Tibial nerve (tissue), 4 donors: Measurements from ENCODE around the gene HECTD2. TPM values are rescaled to one million over a fixed set of nuclear protein-coding genes. Genes with fewer than 3 reads are reported as not detected.
"Not testable (repeated sequence)": the region's sequence is repeated elsewhere in the genome, so short reads cannot be mapped to it uniquely, and the experiment has no call there.

Experiments
- DNase-seq, 2 donors: peaks; one replicate each; pipeline ENCODE4 v3.0.0-alpha.2; 2019; ENCODE audit warnings: low spot score in 2 of 2
- H3K27ac ChIP-seq, 4 donors: fragments of 200-600 bp; sonication (generic) in 3 of 4; one replicate each; pipeline ENCODE4 v1.5.1; 2017 to 2019; ENCODE audit warnings: mild to moderate bottlenecking in 1 of 4
- H3K27me3 ChIP-seq, 2 donors: fragments of 200-600 bp; sonication (generic) in 1 of 2; one replicate each; pipeline versions ENCODE4 v1.5.1 to v1.6.0; 2017 to 2019
- H3K36me3 ChIP-seq, 3 donors: fragments of 200-600 bp; sonication (generic); one replicate each; pipeline ENCODE4 v1.5.1; 2018 to 2019
- H3K4me1 ChIP-seq, 4 donors: fragments of 200-600 bp; sonication (generic) in 3 of 4; one replicate each; pipeline ENCODE4 v1.5.1; 2017 to 2019
- H3K4me3 ChIP-seq, 4 donors: fragments of 200-600 bp; sonication (generic) in 3 of 4; one replicate each; pipeline ENCODE4 v1.5.1; 2017 to 2019; ENCODE audit warnings: mild to moderate bottlenecking in 1 of 4, moderate library complexity in 1 of 4
- H3K9me3 ChIP-seq, 4 donors: fragments of 200-600 bp; sonication (generic) in 3 of 4; one replicate each; pipeline ENCODE4 v1.5.1; 2017 to 2019
- CTCF ChIP-seq, 5 experiments: fragments of 200-600 bp in 3 of 5; fragments of 450-650 bp in 2 of 5; sonication (generic) in 3 of 5; IDR thresholded peaks; one replicate each; pipeline ENCODE4 v1.5.1; 2016 to 2019; ENCODE audit warnings: antibody characterized with exemption in 5 of 5, mild to moderate bottlenecking in 3 of 5, moderate library complexity in 2 of 5
- EP300 ChIP-seq, 2 donors: sonication (generic); formaldehyde crosslinking; IDR thresholded peaks; one replicate each; pipeline ENCODE4 v1.6.1; 2017; ENCODE audit warnings: antibody characterized with exemption in 2 of 2, mild to moderate bottlenecking in 1 of 2
- POLR2A ChIP-seq, 2 donors: fragments of 450-650 bp; IDR thresholded peaks; one replicate each; pipeline ENCODE4 v1.6.1; 2017; ENCODE audit warnings: antibody characterized with exemption in 2 of 2, mild to moderate bottlenecking in 2 of 2, moderate library complexity in 2 of 2
- WGBS, 2 donors: methylation state at CpG; one replicate each; pipeline ENCODE4 v1.1.5; 2018; 5-methylcytosine and 5-hydroxymethylcytosine counted together
- total RNA-seq, 4 donors: library from RNA; depleted of rRNA; stranded (reverse); fragments of >200 nt; gene quantifications; one replicate each; pipeline ENCODE4 v1.1.0, GENCODE V29; 2016

The HECTD2 gene
- total RNA-seq: 10 to 100 TPM; 23.5 to 33.4 (median 26.1) TPM

GRCh38 chr10:91409869-91410637 is at the start of gene HECTD2:
Gene HECTD2, plus strand, starts transcription at chr10:91410344. Its CDS starts 95 bp downstream, at chr10:91410439.
- peaks cover 0 to 44% (median 10%) of the 10 kb centered on the region in 4 donors for H3K4me1 ChIP-seq
- peak; percentile 25 to 92 (median 71) for TF ChIP-seq CTCF (IDR thresholded peaks at IDR 0.05)
- peak; percentile 52 to 56 for TF ChIP-seq POLR2A (IDR thresholded peaks at IDR 0.05)
- peak in 1 of 2 donors; percentile 63 for TF ChIP-seq EP300 (IDR thresholded peaks at IDR 0.05)

DNA sequence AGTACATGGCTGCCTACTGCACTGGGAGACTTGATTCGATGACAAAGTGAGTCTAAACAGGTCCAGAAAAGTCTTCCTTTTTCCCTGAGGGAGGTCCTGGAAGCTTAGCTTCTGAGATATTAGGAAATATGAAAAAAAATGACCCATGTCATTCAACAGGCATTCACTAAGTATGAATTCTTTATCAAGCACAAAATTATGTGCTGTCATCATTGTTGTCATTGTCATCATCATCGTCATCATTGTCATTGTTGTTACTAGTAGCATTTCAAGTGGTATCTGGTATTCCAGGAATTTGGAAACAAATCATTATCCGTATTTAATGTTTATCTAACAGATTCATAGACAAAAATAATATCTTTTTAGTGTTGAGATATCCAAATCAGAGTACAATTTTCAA is 49.7 kb upstream of the HECTD2 start:
- Histone ChIP-seq H3K27ac (no peak overlapping the region), H3K4me3 (no peak overlapping the region), H3K9me3 (peaks cover 0 to 2% (median 0%) of the 10 kb centered on the region in 4 donors), H3K36me3 (no peaks in the 10 kb centered on the region), H3K4me1 (no peaks in the 10 kb centered on the region), H3K27me3 (no peaks in the 10 kb centered on the region)
- WGBS, 2 donors: 53 to 67% methylated on average over 3 of the region's 3 CpGs
- TF ChIP-seq POLR2A (IDR thresholded peaks at IDR 0.05) (no peak), CTCF (IDR thresholded peaks at IDR 0.05) (no peak), EP300 (IDR thresholded peaks at IDR 0.05) (no peak)
- no peak for DNase-seq

More at GRCh38 chr10:91409869-91410637, at the start of gene HECTD2:
- H3K36me3 ChIP-seq: no peaks in the 10 kb centered on the region
- peak within 1 kb of the TSS; percentile 96 to 100 (median 98) for H3K27ac ChIP-seq
- 0% methylated on average over 33 to 55 of the region's 111 CpGs for WGBS, 2 donors
- no peaks in the 10 kb centered on the region for H3K9me3 ChIP-seq
- no peaks in the 10 kb centered on the region for H3K27me3 ChIP-seq
- H3K4me3 ChIP-seq: peak within 1 kb of the TSS; percentile 67 to 83 (median 77)
- DNase-seq: peak; percentile 50 to 60

GRCh38 chr10:91365519-91365918 is 44.6 kb upstream of the HECTD2 start:
- WGBS, 2 donors: 85 to 90% methylated on average over 3 of the region's 3 CpGs
- H3K27me3 ChIP-seq, H3K4me1 ChIP-seq, H3K27ac ChIP-seq, H3K9me3 ChIP-seq, H3K4me3 ChIP-seq, H3K36me3 ChIP-seq, DNase-seq: not testable (repeated sequence)

DNA sequence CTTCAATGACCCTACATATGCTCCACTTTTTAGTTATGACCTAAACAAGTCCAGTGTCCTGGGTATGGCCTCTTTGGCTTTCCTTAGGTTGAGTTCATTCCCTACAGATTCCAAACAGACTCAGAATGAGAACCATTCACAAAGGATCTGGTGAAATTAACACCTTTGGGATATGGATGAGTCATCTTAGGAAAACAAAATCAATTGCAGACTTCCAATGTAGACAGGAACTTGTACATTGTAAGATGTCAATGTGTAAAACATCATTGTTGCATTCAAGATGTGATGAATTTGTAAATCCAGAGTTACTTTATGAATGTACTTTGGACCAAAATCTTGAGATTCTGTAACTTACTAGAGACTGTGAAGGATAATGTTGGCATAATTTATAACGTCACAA is 43.4 kb upstream of the HECTD2 start:
- H3K4me1 ChIP-seq: no peaks in the 10 kb centered on the region
- DNase-seq: no peak
- peaks cover 0 to 6% (median 0%) of the 10 kb centered on the region in 4 donors for H3K9me3 ChIP-seq
- H3K36me3 ChIP-seq: no peaks in the 10 kb centered on the region
- no peak overlapping the region for H3K27ac ChIP-seq
- TF ChIP-seq EP300 (IDR thresholded peaks at IDR 0.05): no peak
- TF ChIP-seq CTCF (IDR thresholded peaks at IDR 0.05): no peak
- no peak for TF ChIP-seq POLR2A (IDR thresholded peaks at IDR 0.05)
- WGBS, 2 donors: 34 to 40% methylated on average over 1 of the region's 1 CpG
- no peaks in the 10 kb centered on the region for H3K27me3 ChIP-seq
- no peak overlapping the region for H3K4me3 ChIP-seq

- Histone ChIP-seq H3K27ac (no peak overlapping the region), H3K27me3 (no peaks in the 10 kb centered on the region), H3K4me1 (no peaks in the 10 kb centered on the region), H3K36me3 (no peaks in the 10 kb centered on the region), H3K9me3 (peaks cover 0 to 6% (median 0%) of the 10 kb centered on the region in 4 donors), H3K4me3 (no peak overlapping the region)
- no peak for DNase-seq
- TF ChIP-seq EP300 (IDR thresholded peaks at IDR 0.05) (no peak), CTCF (IDR thresholded peaks at IDR 0.05) (no peak), POLR2A (IDR thresholded peaks at IDR 0.05) (no peak)
Measured at GRCh38 chr10:91367127-91367531, 43.0 kb upstream of the HECTD2 start.
